ENCODE measurements around the gene SLC12A3.

DNA sequence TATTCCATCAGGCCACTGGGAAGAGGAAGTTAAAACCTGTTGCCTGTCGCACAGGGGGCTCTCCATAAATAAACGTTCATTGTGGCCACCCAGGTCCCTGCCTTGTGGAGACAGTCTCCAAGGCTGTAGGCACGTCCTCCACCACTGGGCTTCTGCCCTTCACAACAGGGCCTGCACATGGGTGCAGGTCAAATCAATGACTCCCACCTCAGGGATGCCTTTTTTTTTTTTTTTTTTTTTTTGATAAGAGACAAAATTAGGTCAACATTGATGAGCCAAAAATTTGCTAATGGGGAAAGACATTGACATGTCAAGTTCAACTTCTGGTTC lies 12.6 kb upstream of the SLC12A3 start:
- no peak for TF ChIP-seq POLR2A (IDR thresholded peaks at IDR 0.05)
- TF ChIP-seq, protein P1, sequence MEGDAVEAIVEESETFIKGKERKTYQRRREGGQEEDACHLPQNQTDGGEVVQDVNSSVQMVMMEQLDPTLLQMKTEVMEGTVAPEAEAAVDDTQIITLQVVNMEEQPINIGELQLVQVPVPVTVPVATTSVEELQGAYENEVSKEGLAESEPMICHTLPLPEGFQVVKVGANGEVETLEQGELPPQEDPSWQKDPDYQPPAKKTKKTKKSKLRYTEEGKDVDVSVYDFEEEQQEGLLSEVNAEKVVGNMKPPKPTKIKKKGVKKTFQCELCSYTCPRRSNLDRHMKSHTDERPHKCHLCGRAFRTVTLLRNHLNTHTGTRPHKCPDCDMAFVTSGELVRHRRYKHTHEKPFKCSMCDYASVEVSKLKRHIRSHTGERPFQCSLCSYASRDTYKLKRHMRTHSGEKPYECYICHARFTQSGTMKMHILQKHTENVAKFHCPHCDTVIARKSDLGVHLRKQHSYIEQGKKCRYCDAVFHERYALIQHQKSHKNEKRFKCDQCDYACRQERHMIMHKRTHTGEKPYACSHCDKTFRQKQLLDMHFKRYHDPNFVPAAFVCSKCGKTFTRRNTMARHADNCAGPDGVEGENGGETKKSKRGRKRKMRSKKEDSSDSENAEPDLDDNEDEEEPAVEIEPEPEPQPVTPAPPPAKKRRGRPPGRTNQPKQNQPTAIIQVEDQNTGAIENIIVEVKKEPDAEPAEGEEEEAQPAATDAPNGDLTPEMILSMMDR (IDR thresholded peaks at IDR 0.05): no peak
